GM20431 (cell line): ENCODE results near the gene DNM3.
"Not testable (repeated sequence)": the region's sequence is repeated elsewhere in the genome, so short reads cannot be mapped to it uniquely, and the experiment has no call there.

Source experiments
- in situ Hi-C: fragments of 300-500 bp; cut with MseI, MboI; formaldehyde crosslinking; loops from one replicate; pipeline ENCODE4 v1.15.0; 2020; ENCODE audit warnings: low sequenced_read_pairs; ENCODE audit not compliant: unreplicated experiment

The DNM3 gene

DNA sequence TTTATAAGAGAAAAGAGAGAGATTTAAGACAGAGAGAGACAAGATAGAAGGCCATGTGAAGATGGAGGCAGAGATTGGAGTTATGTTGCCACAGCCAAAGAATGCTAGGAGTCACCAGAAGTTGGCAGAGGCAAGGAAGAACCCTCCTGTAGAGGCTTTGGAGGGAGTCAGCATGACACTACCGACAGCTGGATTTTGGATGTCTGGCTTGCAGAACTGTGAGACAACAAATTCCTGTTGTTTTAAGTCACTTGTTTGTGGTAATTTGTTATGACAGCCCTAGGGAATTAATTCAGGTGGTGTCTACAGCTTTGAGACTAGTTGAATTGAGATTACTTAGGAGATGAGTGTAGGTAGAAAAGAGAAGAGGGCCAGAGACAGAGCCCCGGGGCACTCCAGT, 158.5 kb downstream of the DNM3 start:
- in situ Hi-C loops: loop anchor here (25.0 kb wide), 2 partner anchors 187 to 362 kb away; no protein-coding TSS in a partner anchor

DNA sequence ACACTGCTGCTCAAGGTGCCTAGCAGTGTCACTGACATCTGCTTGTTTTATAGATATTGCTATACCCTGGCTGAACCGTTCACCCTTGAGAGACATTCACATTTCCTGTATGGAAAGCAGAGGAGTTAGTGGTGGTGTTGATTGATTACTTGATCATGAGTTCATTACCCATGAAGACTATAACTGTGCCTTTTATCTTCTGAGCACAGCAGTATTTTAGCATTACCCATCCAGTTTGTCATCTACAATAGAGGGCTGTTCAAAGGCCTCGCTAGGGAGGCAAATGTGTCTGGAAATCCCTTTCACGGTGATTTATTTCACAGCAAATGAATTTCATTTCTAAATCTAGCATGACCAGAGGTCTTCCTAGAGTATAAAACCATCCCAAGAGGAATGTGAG, 160.0 kb downstream of the DNM3 start:
- in situ Hi-C loops: no loop called here

DNA sequence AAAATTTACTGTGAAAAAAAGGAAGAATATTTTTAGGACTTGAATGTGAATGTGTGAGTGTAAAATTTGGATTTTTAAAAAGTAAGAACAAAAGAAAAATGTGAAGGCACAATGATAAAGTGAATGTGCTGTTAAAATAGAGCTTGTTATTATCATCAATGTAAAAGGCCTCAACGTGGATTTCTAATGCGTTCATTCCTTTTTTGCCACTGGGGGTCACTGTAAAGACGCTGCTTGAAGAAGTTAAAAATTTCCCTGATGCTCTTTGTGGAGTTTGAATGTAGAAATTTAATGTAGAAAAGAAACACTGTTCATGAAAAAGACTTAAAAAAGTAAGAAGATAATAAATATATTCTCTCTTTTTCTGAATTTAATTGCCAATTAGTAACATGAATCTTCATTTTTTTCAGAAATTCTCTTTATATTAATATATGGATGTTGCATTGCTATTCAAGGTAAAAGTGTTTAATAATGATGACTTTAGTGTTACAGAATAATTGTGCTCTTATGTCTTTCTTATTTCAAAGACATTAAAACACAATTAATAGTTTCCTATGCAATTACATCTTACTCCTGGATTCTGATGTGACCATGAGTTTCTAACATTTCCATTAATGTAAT, 161.5 kb downstream of the DNM3 start:
- in situ Hi-C loops: no loop called here

DNA sequence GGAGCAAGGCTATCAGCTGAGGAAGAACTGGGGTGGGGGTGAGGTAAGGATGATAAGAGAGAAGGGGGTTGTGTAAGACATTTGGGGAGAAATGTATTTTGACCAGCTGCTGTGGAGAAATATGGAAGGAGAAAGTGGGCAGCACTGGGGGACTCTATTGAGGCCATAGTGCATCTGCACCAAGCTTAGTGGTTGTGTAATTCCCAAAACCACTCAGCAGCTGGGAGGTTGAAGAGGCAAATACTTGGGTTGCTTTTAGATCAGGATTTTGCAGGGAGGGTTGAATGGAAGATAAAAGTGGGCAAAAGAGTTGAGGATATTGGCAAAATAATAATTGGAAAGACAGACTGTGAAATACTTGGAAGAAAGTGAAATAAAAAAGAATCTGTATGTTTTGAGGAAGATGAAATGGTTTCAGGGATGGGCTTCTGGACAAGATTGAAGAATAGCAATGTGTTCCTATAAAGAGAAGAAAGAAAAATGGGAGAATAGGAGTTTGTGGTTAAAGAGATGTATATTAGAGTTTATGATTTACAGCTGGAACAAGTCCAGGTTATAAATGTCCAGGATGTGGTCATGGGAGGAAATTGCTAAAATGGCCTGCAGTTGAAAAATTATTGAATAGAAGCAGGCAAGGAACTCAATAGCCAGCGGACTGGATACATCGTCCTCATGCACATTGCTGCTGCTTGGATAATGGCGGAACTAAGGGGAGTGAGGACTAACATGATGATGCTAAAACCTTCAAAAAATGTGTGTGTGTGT, 162.7 kb downstream of the DNM3 start:
- in situ Hi-C loops: no loop called here

DNA sequence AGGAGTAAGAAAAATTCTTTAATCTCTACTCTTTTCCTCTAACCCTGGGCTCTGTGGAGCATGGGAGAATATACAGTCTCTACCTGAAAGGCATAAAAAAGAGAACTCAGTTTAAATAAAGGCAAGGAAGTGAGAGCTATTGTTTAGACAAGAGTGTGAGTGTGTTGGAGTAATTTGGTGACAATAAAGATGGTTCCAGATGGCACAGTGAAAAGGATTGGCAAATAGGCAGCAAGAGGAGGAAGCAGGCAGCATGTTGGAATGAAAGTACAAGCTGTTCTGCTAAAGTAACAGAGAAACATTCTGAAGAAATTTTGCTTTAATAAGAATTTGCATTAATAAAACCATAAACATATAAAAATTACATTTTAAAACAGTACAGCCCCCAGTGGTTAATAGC, 163.4 kb downstream of the DNM3 start:
- in situ Hi-C loops: no loop called here

DNA sequence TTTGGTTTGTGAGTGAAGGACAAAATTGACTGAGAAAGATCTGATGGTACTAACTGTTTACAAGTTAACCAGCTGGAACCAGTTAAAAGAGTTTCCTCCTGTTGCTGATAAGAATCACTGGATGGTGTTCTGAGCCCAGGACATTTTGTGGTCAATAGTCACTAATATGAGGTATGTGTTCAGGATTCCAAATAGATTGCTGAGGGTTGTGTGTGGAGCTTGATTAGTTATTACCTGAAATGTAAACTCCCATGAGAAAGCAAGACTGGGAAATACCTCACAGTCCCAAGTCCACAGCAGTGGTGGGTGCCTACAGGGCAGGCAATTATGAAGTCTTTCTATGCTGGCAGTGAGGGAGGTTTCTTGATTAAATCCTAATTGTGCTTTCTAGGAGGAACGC, 164.6 kb downstream of the DNM3 start:
- in situ Hi-C loops: no loop called here

DNA sequence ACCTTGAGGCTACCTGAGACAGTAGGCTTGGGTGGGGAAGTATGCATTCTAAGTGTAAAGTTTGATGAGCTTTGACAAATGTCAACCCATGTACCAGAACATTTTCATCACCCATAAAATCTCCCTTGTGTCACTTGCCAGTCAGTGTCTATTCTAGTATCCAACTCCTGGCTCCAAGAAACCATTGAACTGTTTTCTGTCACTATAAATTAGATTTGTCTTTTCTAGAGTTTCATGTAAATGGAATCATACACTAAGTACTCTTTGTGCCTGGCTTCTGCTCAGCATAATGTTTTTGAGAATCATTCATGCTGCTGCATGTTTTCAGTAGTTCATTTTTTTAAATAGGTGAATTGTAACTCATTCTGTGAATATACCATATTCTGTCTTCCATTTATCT, 165.4 kb downstream of the DNM3 start:
- in situ Hi-C loops: no loop called here

DNA sequence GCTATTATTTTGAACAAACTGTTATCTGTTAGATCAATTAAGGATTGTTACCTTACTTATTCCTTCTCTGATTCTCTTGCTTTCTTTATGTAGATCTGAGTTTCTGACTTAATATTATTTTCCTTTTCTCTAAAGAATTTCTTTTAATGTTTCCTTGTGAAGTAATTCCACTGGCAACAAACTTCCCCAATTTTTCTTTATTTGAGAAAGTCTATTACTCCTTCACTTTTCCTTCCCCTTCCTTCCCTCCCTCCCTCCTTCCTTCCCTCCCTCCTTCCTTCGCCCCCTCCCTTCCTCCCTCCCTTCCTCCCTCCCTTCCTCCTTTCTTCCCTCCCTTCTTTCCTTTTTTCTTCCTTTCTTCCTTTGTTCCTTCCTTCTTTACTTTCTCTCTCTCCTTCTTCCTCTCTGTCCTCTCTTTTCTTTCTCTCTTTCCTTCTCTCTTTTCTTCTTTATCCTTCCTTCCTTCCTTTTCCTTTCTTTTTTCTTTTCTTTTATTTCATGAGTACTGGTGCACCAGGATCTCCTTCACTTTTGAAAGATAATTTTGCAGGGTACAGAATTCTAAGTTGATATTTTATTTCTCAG, 177.5 kb downstream of the DNM3 start:
- in situ Hi-C loops: no loop called here

DNA sequence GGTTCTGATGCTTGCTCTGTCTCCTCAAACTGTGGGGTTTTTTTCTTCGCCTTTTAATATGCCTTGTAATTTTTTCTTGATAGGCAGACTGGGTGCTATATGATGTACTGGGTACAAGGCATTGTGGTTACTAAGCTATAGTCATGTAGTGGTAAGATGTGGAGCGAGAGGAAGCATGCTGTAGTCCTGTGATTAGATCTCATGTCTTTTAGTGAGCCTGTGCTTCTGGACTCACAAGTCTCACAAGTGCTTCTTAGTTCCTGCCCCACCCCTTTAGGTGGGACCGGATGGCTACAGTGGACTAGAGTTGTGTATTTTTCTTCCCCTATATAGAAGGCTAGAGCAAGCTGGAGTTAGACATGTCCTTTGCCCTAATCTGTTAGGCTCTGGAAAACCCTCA, 178.7 kb downstream of the DNM3 start:
- in situ Hi-C loops: no loop called here

DNA sequence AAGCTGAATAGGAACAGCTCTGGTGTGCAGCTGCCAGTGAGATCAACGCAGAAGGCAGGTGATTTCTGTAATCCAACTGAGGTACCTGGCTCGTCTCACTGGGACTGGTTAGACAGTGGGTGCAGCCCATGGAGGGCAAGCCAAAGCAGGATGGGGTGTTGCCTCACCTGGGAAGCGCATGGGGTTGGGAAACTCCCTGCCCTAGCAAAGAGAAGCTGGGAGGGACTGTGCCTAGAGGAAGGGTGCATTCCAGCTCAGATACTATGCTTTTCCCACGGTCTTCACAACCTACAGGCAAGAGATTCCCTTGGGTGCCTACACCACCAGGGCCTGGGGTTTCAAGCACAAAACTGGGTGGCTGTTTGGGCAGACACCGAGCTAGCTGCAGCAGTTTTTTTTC, 183.2 kb downstream of the DNM3 start:
- in situ Hi-C loops: no loop called here

DNA sequence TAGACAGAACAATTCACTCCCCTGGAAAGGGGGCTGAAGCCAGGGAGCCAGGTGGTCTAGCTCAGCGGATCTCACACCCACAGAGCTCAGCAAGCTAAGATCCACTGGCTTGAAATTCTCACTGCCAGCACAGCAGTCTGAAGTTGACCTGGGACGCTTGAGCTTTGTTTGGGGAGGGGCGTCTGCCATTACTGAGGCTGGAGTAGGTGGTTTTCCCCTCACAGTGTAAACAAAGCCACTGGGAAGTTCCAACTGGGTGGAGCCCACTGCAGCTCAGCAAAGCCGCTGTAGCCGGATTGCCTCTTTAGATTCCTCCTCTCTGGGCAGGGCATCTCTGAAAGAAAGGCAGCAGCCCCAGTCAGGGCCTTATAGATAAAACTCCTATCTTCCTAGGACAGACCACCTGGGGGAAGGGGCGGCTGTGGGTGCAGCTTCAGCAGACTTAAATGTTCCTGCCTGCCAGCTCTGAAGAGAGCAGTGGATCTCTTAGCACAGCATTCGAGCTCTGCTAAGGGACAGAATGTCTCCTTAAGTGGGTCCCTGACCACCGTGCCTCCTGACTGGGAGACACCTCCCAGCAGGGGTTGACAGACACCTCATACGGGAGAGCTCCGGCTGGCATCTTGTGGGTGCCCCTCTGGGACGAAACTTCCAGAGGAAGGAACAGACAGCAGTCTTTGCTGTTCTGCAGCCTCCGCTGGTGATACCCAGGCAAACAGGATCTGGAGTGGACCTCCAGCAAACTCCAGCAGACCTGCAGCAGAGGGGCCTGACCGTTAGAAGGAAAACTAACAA, 183.8 kb downstream of the DNM3 start:
- in situ Hi-C loops: not testable (repeated sequence)

DNA sequence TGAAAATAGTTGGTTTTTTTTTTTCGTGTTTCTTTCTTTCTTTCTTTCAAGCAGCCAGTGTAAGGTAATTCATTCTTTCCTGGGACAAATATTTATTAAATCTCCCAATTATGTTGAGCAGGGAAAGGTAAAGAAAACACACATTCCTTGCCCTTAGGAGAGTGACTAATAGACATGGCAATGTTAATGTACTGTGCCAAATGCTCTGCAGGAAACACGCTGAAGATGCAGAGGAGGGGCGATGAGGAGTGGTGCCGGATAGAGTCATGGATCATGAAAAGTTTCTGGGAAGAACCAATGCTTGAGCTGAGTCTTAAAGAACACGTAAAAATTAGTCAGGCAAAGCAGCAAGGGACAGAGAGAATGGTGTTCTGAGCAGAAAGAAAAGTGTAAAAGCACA, 199.2 kb downstream of the DNM3 start:
- in situ Hi-C loops: no loop called here

DNA sequence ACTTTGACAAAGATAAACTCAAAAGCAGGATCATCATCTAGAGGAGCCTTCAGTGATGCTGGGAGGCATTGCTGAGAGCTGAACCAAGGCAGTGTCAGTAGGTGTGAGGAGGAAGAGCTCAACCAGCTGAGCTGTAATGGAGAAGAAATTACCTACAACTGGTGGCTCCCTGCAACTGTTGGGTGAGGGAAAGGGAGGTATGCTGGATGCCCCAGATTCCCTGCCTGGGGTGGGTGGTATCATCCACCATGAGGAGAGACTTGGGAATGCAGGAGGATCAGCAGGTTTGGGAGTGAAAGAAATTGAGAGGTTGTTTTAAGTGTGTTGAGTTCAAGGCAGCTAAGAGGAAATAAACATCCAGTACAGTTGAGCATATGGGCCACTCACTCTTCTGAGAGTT, 199.8 kb downstream of the DNM3 start:
- in situ Hi-C loops: no loop called here

DNA sequence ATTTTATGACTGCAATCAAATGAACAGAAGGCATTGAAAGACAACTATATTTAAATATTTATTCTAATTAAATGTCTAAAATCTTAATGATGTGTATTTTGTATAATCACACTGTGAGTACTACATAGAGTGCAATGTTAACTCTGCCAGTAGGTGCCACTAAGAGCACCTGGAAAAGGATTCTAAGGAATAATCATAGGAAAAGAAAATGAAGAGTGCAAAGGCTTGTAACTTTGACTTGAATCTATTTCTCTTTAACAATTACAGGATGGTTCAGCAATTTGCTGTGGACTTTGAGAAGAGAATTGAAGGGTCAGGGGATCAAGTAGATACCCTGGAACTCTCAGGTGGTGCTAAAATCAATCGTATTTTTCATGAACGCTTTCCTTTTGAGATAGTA, 200.4 kb downstream of the DNM3 start:
- in situ Hi-C loops: no loop called here

DNA sequence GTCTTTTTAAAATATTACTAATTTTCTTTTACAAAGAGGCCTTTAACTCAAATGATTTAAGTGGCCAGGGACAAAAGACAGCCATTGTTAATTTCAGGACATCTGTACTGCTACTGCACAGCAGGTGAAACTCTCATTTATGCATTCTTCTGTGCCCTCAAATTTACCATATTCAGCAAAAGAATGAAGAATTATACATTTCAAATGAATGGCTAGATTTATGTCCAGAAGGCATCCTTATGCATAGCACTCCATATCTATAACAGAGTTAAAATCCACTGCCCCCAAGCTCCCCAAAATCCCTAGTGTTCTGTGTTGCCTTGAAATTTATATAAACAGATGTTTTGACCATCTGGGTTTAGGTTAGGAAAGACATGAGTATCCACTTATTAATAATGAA, 202.6 kb downstream of the DNM3 start:
- in situ Hi-C loops: no loop called here

DNA sequence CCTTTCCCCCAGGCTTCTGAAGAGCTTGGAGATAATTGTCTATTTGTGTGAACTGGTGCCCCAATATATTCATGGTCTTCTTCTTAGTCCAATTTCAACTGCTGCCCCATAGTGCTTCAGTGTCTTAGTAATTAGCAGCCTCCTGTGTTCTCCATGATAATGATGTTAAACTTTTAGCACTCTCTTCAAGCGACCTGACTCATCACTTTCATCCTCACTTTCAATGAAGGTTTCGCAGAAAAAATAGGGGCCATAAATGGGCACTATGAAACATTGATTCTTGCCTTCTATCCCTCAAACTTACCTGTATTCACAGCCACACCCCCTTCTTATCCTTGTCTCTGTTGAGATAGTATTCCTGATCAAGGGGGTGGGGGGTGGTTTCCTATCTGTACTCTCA, 210.6 kb downstream of the DNM3 start:
- in situ Hi-C loops: no loop called here

DNA sequence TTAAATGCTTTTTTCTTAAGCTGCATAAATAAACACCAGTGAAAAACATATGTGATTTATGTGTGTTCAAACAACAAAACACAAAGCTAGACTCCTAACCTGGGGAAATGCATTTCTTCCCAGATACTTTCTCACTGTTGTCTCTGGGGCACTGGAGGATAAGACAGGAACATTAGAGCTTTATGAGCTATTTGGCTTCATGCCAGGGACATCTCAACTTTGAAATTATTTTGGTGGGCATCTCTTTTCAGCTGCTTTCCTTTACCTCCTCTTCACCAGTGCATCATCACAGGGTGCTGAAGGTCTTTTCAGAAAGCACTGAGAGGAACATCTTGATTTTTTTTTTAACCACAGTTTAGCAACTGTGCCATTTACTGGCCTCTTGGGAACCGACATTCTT, 212.9 kb downstream of the DNM3 start:
- in situ Hi-C loops: no loop called here

DNA sequence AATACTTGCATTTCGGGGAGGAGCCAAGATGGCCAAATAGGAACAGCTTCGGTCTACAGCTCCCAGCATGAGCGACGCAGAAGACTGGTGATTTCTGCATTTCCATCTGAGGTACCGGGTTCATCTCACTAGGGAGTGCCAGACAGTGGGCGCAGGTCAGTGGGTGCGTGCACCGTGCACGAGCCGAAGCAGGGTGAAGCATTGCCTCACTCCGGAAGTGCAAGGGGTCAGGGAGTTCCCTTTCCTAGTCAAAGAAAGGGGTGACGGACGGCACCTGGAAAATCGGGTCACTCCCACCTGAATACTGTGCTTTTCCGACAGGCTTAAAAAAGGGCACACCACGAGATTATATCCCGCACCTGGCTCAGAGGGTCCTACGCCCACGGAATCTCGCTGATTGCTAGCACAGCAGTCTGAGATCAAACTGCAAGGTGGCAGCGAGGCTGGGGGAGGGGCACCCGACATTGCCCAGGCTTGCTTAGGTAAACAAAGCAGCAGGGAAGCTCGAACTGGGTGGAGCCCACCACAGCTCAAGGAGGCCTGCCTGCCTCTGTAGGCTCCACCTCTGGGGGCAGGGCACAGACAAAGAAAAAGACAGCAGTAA, 214.6 kb downstream of the DNM3 start:
- in situ Hi-C loops: not testable (repeated sequence)

DNA sequence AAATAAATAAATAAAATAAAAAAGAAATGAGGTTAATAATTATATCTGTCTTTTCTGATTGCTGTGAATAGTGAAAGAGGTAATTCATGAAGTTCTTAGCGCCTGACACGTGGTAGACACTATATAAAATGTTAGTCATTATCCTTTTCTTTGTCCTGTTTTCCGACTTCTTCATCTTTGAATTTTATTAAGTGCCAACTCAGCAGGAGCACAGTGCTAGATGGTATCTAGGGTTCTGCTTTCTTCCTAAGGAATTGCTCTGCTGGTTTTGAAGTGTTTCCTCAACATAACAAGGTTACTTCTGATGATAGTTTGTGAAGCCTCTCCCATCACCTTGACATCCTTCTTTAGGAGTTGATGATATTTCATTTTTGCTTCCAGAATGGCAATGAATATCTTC, 227.0 kb downstream of the DNM3 start:
- in situ Hi-C loops: no loop called here

DNA sequence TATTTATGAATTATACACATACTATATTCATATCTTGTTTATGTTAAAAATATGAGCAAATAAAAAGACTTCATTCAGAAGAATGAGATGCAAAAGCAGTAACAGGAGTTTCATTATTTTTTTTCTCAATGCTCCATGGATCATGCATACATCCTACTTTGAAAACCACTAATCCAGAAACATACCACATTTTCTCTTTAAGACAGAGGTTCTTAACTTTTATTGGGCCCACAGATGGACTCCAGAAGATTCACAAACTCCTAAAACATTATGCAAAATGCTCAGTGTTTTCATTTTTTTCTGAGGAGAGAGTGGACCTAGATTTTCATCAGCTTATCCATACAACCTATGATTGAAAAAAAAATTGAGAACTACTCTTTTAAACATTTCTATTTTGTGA, 227.8 kb downstream of the DNM3 start:
- in situ Hi-C loops: no loop called here
